Prostate gland (tissue), 2 donors: Measurements from ENCODE around the gene DDX53.

Experiments used
- POLR2AphosphoS5 ChIP-seq: sonication (generic); formaldehyde crosslinking; IDR thresholded peaks from one replicate; pipeline ENCODE4 v1.6.1; 2017; ENCODE audit warnings: antibody characterized with exemption
- TF ChIP-seq, protein P1 (sequence below), 4 experiments: fragments of 200-600 bp in 2 of 4; fragments of 450-650 bp in 2 of 4; sonication (generic) in 2 of 4; IDR thresholded peaks; 1 replicate in 3 of 4; 2 replicates in 1 of 4; pipeline ENCODE4 v1.5.1; 2016 to 2019; ENCODE audit warnings: antibody characterized with exemption in 4 of 4, mild to moderate bottlenecking in 2 of 4, moderate library complexity in 2 of 4

DNA sequence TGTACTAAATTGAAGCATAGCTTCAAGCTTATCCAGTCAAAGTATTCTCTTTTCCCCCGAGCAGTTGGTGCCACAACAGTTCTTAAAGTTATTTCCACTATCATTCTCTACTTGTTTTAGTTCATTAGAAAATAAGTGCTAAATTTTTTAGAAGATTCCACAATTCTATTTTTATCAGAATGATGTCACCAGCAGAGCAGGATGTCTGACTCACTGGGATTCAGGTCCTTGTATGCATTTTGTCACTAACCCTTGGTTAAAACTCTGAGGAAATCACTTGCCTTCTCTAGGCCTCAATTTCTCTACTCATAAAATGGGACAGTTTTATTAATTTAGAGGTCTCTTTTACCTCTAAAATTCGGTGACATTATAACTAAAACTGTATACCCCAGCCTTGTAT is 3.4 kb downstream of the DDX53 start:
- TF ChIP-seq, protein P1, sequence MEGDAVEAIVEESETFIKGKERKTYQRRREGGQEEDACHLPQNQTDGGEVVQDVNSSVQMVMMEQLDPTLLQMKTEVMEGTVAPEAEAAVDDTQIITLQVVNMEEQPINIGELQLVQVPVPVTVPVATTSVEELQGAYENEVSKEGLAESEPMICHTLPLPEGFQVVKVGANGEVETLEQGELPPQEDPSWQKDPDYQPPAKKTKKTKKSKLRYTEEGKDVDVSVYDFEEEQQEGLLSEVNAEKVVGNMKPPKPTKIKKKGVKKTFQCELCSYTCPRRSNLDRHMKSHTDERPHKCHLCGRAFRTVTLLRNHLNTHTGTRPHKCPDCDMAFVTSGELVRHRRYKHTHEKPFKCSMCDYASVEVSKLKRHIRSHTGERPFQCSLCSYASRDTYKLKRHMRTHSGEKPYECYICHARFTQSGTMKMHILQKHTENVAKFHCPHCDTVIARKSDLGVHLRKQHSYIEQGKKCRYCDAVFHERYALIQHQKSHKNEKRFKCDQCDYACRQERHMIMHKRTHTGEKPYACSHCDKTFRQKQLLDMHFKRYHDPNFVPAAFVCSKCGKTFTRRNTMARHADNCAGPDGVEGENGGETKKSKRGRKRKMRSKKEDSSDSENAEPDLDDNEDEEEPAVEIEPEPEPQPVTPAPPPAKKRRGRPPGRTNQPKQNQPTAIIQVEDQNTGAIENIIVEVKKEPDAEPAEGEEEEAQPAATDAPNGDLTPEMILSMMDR (IDR thresholded peaks at IDR 0.05): no peak
- no peak for TF ChIP-seq POLR2AphosphoS5
